ENCODE measurements around the gene ANKHD1.

DNA sequence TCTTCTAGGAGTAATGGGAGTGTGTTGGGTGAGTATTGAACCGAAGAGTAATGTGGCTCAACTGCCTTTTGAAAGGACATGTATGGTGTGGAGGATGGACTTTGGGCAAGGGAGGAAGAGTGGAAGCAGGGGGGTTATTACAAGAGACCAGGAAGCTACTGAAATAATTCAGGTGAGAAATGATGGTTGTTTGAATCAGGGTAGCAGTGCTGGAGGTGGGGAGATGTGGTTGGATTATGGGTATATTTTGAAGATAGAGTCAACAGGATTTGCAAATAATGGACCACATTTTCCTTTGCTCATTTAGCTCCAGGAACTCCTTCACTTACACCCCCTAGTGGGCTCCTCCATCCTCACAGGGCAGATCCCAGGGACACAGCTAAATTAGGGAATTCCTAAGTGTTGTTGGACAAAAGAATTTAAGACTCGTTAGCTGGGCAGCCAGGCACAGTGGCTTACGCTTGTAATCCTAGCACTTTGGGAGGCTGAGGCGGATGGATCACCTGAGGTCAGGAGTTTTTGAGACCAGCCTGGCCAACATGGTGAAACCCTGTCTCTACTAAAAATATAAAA, 42.8 kb upstream of the ANKHD1 start:
- TF ChIP-seq POLR2AphosphoS5 (IDR thresholded peaks at IDR 0.05) (no peak), POLR2A (IDR thresholded peaks at IDR 0.05) (no peak)
- TF ChIP-seq, protein P1, sequence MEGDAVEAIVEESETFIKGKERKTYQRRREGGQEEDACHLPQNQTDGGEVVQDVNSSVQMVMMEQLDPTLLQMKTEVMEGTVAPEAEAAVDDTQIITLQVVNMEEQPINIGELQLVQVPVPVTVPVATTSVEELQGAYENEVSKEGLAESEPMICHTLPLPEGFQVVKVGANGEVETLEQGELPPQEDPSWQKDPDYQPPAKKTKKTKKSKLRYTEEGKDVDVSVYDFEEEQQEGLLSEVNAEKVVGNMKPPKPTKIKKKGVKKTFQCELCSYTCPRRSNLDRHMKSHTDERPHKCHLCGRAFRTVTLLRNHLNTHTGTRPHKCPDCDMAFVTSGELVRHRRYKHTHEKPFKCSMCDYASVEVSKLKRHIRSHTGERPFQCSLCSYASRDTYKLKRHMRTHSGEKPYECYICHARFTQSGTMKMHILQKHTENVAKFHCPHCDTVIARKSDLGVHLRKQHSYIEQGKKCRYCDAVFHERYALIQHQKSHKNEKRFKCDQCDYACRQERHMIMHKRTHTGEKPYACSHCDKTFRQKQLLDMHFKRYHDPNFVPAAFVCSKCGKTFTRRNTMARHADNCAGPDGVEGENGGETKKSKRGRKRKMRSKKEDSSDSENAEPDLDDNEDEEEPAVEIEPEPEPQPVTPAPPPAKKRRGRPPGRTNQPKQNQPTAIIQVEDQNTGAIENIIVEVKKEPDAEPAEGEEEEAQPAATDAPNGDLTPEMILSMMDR (IDR thresholded peaks at IDR 0.05): no peak

Data from breast epithelium (tissue), 3 donors.